Colonic mucosa (tissue), 4 donors: ENCODE data around the gene FGR. TPM values are rescaled to one million over a fixed set of nuclear protein-coding genes. Genes with fewer than 3 reads are reported as not detected.

Experiments used
- DNase-seq: peaks from one replicate; pipeline ENCODE4 v3.0.0-alpha.2; 2020
- H3K27ac ChIP-seq: fragments of 200-600 bp; one replicate; pipeline ENCODE4 v1.8.0; 2021
- H3K27me3 ChIP-seq: fragments of 200-600 bp; one replicate; pipeline ENCODE4 v1.8.0; 2021
- H3K36me3 ChIP-seq: fragments of 200-600 bp; one replicate; pipeline ENCODE4 v1.8.0; 2021
- H3K4me1 ChIP-seq: fragments of 200-600 bp; one replicate; pipeline ENCODE4 v1.8.0; 2021; ENCODE audit warnings: mild to moderate bottlenecking
- H3K4me3 ChIP-seq: fragments of 200-600 bp; one replicate; pipeline ENCODE4 v1.8.0; 2021
- H3K9ac ChIP-seq, 2 donors: one replicate each; pipeline ENCODE4 v1.7.0; 2013; ENCODE audit warnings: control low read depth in 2 of 2, low read depth in 2 of 2, low read length in 2 of 2
- H3K9me3 ChIP-seq: fragments of 200-600 bp; one replicate; pipeline ENCODE4 v1.8.0; 2021
- CTCF ChIP-seq: fragments of 200-600 bp; IDR thresholded peaks from one replicate; pipeline ENCODE4 v1.8.0; 2022; ENCODE audit warnings: antibody characterized with exemption, mild to moderate bottlenecking
- intact Hi-C: fragments of 100-400 bp; cut with DNase I; formaldehyde crosslinking; loops from one replicate; pipeline ENCODE4 v1.14.1; 2022
- total RNA-seq, 2 donors: library from RNA; stranded (reverse); fragmentation: NEBNext Ultra II Directional in 1 of 2; extraction: Animal tissue kit (Norgen Biotek cat#: 25700) in 1 of 2; gene quantifications; one replicate each; pipeline ENCODE4 v1.2.1, GENCODE V29; 2021
- donor health status: healthy.
- donor health status: DM: no; HTN: no; CAD: no.
- donor health status: DM: no; HTN: no; CAD: no.

FGR gene
- total RNA-seq, 2 donors from 2014 or later, result 1.4 to 2.0 TPM

GRCh38 chr1:27676410-27676809 lies 41.4 kb upstream of the FGR start:
- H3K4me1 ChIP-seq, result peaks cover 9% of the 10 kb centered on the region
- H3K27me3 ChIP-seq, result no peaks in the 10 kb centered on the region
- no peak for DNase-seq
- peaks cover 6% of the 10 kb centered on the region for H3K9me3 ChIP-seq
- H3K36me3 ChIP-seq, result no peaks in the 10 kb centered on the region
- H3K9ac ChIP-seq, result no peak overlapping the region
- intact Hi-C loops, result loop anchor here (5.0 to 10.0 kb wide), 2 partner anchors 46 to 138 kb away; no protein-coding TSS in a partner anchor
- H3K4me3 ChIP-seq, result no peak overlapping the region
- no peak overlapping the region for H3K27ac ChIP-seq
- TF ChIP-seq CTCF, result no peak

- peaks cover 17% of the 10 kb centered on the region for H3K4me1 ChIP-seq
- no peaks in the 10 kb centered on the region for H3K27me3 ChIP-seq
- DNase-seq, result no peak
- H3K27ac ChIP-seq, result peak overlapping the region; percentile 83
- H3K36me3 ChIP-seq, result no peaks in the 10 kb centered on the region
- no peak for TF ChIP-seq CTCF
- H3K9ac ChIP-seq, result peak overlapping the region; percentile 43 to 81
- H3K9me3 ChIP-seq, result no peaks in the 10 kb centered on the region
- intact Hi-C loops, result loop anchor here (10.0 kb wide), 1 partner anchor 142 kb away; no protein-coding TSS in a partner anchor
- peak overlapping the region; percentile 42 for H3K4me3 ChIP-seq
Measured at GRCh38 chr1:27672750-27673112, 37.7 kb upstream of the FGR start.

GRCh38 chr1:27671964-27672749 lies 37.2 kb upstream of the FGR start, which contains the start of gene IFI6:
TSS of gene IFI6 (minus strand) at chr1:27672192. CDS start at chr1:27669314, 2,878 bp downstream.
- H3K36me3 ChIP-seq, result no peaks in the 10 kb centered on the region
- H3K27me3 ChIP-seq, result no peaks in the 10 kb centered on the region
- H3K9me3 ChIP-seq, result no peaks in the 10 kb centered on the region
- peak; percentile 91 for DNase-seq
- peak within 1 kb of the TSS; percentile 42 for H3K4me3 ChIP-seq
- TF ChIP-seq CTCF, result peak; percentile 39
- H3K27ac ChIP-seq, result peak within 1 kb of the TSS; percentile 83
- H3K9ac ChIP-seq, result peak within 1 kb of the TSS; percentile 46 to 81
- intact Hi-C loops, result loop anchor here (10.0 kb wide), 1 partner anchor 143 kb away; no protein-coding TSS in a partner anchor
- peaks cover 17% of the 10 kb centered on the region for H3K4me1 ChIP-seq

DNA sequence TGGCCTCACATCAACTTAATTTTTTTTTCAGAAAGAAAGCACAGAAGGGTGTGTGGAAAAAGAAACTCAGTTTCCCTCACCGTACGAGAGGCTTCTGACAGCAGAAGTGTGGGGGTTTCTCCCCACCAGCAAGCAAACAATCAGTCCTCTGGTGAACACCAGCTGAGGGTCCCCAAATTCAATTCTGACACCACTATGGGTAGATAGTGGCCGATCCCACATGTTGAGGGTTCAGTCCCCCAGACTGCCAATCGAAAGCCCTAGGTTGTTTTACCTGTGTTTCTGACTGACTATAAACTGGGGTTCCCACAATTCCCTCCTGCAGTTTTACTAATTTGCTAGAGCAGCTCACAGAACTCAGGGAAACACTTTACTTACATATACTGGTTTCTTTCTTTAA lies 34.9 kb upstream of the FGR start:
- no peak overlapping the region for H3K4me3 ChIP-seq
- H3K27ac ChIP-seq, result no peak overlapping the region
- intact Hi-C loops, result loop anchor here (10.0 kb wide), 1 partner anchor 145 kb away; no protein-coding TSS in a partner anchor

More for the DNA sequence above, 34.9 kb upstream of the FGR start:
- Histone ChIP-seq H3K9me3 (no peaks in the 10 kb centered on the region), H3K9ac (no peak overlapping the region), H3K36me3 (no peaks in the 10 kb centered on the region), H3K27me3 (no peaks in the 10 kb centered on the region), H3K4me1 (peaks cover 17% of the 10 kb centered on the region)
- TF ChIP-seq CTCF, result no peak
- no peak for DNase-seq
